ENCODE measurements around the gene SLC25A19.

- TF ChIP-seq, protein P1, sequence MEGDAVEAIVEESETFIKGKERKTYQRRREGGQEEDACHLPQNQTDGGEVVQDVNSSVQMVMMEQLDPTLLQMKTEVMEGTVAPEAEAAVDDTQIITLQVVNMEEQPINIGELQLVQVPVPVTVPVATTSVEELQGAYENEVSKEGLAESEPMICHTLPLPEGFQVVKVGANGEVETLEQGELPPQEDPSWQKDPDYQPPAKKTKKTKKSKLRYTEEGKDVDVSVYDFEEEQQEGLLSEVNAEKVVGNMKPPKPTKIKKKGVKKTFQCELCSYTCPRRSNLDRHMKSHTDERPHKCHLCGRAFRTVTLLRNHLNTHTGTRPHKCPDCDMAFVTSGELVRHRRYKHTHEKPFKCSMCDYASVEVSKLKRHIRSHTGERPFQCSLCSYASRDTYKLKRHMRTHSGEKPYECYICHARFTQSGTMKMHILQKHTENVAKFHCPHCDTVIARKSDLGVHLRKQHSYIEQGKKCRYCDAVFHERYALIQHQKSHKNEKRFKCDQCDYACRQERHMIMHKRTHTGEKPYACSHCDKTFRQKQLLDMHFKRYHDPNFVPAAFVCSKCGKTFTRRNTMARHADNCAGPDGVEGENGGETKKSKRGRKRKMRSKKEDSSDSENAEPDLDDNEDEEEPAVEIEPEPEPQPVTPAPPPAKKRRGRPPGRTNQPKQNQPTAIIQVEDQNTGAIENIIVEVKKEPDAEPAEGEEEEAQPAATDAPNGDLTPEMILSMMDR (conservative IDR thresholded peaks at IDR 0.05; ENCODE audit: low read length), result no peak
- no peak for TF ChIP-seq EZH2phosphoT487 (IDR thresholded peaks at IDR 0.05; ENCODE audit: borderline replicate concordance)
These were observed 47.2 kb downstream of the SLC25A19 start for GRCh38 chr17:75241996-75242460.

Measured in Loucy (cell line).